ENCODE results near the gene EPB41L5. TPM values are rescaled to one million over a fixed set of nuclear protein-coding genes. Genes with fewer than 3 reads are reported as not detected.

EPB41L5 gene
- total RNA-seq, 1 donor from 2014 or later = 42.7 TPM

- no peaks in the 10 kb centered on the region for H3K27me3 Mint-ChIP-seq (ENCODE audit: low read depth)
Measured at GRCh38 chr2:120001471-120001870, 11.4 kb upstream of the EPB41L5 start.

DNA sequence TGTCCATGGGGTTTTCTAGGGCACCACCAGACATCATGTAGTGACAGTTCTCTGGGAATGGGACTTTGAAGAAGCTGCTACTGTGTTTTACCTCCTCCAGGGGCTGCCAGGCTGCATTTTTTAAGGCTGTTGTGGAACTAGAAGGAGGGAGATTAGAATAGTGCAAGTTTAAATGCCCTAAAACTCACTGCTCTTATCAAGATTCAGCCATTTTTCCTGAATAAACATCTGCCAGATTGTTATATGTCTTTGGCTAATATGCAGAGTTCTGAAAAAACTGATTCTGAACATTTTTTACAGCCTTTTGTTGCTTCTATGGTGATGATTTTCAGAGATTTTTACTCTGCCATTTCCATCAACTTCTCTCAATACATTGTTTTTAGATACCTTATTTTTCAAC lies 8.6 kb upstream of the EPB41L5 start:
- Mint-ChIP-seq H3K27me3 (ENCODE audit: low read depth) (no peaks in the 10 kb centered on the region), H3K27ac (ENCODE audit: unreplicated experiment) (no peak overlapping the region)
- no peak for DNase-seq (ENCODE audit: low read depth, low spot score)

More at GRCh38 chr2:120001471-120001870, 11.4 kb upstream of the EPB41L5 start:
- Mint-ChIP-seq H3K27ac (ENCODE audit: unreplicated experiment) (no peak overlapping the region), H3K4me3 (no peak overlapping the region), H3K4me1 (no peaks in the 10 kb centered on the region), H3K9me3 (no peaks in the 10 kb centered on the region), H3K36me3 (ENCODE audit: low read depth) (no peaks in the 10 kb centered on the region)
- no peak for DNase-seq (ENCODE audit: low read depth, low spot score)
- TF ChIP-seq, protein P1, sequence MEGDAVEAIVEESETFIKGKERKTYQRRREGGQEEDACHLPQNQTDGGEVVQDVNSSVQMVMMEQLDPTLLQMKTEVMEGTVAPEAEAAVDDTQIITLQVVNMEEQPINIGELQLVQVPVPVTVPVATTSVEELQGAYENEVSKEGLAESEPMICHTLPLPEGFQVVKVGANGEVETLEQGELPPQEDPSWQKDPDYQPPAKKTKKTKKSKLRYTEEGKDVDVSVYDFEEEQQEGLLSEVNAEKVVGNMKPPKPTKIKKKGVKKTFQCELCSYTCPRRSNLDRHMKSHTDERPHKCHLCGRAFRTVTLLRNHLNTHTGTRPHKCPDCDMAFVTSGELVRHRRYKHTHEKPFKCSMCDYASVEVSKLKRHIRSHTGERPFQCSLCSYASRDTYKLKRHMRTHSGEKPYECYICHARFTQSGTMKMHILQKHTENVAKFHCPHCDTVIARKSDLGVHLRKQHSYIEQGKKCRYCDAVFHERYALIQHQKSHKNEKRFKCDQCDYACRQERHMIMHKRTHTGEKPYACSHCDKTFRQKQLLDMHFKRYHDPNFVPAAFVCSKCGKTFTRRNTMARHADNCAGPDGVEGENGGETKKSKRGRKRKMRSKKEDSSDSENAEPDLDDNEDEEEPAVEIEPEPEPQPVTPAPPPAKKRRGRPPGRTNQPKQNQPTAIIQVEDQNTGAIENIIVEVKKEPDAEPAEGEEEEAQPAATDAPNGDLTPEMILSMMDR (conservative IDR thresholded peaks at IDR 0.05) = no peak

DNA sequence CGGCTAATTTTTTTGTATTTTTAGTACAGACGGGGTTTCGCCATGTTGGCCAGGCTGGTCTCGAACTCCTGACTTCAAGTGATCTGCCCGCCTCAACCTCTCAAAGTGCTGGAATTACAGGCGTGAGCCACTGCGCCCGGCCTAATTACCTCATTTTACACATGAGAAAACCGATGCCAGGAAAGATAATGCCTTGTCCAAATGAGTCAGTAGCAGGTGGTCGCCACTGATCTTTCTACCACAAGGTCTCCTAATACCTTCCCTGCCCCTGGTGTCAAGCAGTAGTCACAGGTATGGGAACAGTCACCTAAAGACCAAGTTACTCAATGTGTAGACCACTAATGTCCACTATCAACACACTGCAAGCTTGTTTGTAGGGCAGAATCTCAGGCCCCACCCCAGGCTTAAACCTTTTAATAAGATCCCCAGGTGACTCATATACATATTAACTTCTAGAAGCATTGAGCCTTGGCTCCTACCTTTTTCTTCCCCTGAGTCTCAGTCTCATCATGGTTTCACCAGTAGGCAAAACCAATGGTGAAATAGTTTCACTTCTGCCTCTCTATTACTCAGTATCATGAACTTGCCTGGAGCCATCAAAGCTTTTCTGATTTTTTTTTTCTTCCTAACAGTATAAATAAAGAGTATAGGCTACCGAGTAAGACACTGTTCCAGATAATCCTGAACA lies 6.9 kb upstream of the EPB41L5 start:
- Mint-ChIP-seq H3K36me3 (ENCODE audit: low read depth) (no peaks in the 10 kb centered on the region), H3K4me1 (no peaks in the 10 kb centered on the region), H3K27ac (ENCODE audit: unreplicated experiment) (no peak overlapping the region), H3K4me3 (no peak overlapping the region), H3K9me3 (peaks cover 3% of the 10 kb centered on the region), H3K27me3 (ENCODE audit: low read depth) (no peaks in the 10 kb centered on the region)
- TF ChIP-seq, protein P1 (conservative IDR thresholded peaks at IDR 0.05) = no peak
- DNase-seq (ENCODE audit: low read depth, low spot score) = no peak

More for the DNA sequence above, 8.6 kb upstream of the EPB41L5 start:
- Mint-ChIP-seq H3K36me3 (ENCODE audit: low read depth) (no peaks in the 10 kb centered on the region), H3K9me3 (peaks cover 3% of the 10 kb centered on the region), H3K4me3 (no peak overlapping the region), H3K4me1 (no peaks in the 10 kb centered on the region)
- TF ChIP-seq, protein P1 (conservative IDR thresholded peaks at IDR 0.05) = no peak

DNA sequence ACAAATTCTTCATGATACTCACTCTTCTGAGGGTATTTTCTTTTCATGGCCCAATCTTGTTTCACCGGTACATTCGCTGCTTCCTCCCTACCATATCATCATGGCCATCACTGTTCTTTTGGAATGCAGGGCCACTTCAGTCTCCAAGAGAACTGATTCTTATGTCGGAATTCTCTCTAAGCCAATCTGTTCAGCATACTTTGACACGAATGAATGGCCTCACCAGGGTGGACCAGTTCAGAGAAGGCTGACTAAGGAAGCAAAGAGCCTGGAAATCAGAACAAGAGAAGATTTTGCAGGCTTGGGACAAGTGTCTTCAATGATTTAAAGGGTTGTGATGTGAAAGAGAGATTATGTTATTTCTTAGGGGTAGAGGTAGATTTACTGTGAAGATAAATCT lies 5.0 kb upstream of the EPB41L5 start:
- Mint-ChIP-seq H3K4me1 (peaks cover 6% of the 10 kb centered on the region), H3K27ac (ENCODE audit: unreplicated experiment) (no peak overlapping the region), H3K9me3 (peaks cover 3% of the 10 kb centered on the region), H3K27me3 (ENCODE audit: low read depth) (no peaks in the 10 kb centered on the region), H3K36me3 (ENCODE audit: low read depth) (no peaks in the 10 kb centered on the region), H3K4me3 (no peak overlapping the region)
- TF ChIP-seq, protein P1 (conservative IDR thresholded peaks at IDR 0.05) = no peak
- DNase-seq (ENCODE audit: low read depth, low spot score) = no peak

GRCh38 chr2:120012363-120012762 lies 514 bp upstream of the EPB41L5 start:
- no peak for DNase-seq (ENCODE audit: low read depth, low spot score)
- H3K4me3 Mint-ChIP-seq = peak overlapping the region; percentile 66
- peaks cover 25% of the 10 kb centered on the region for H3K4me1 Mint-ChIP-seq
- peaks cover 3% of the 10 kb centered on the region for H3K9me3 Mint-ChIP-seq
- H3K27me3 Mint-ChIP-seq (ENCODE audit: low read depth) = no peaks in the 10 kb centered on the region
- no peak overlapping the region for H3K27ac Mint-ChIP-seq (ENCODE audit: unreplicated experiment)
- H3K36me3 Mint-ChIP-seq (ENCODE audit: low read depth) = peaks cover 10% of the 10 kb centered on the region
- TF ChIP-seq, protein P1 (conservative IDR thresholded peaks at IDR 0.05) = no peak
